Middle frontal gyrus (tissue), 1 donor: ENCODE data around the gene ALDH4A1.

Source experiments
- DNase-seq: peaks from one replicate; pipeline ENCODE4 v3.0.0-alpha.2; 2015; ENCODE audit warnings: low spot score; ENCODE audit errors: extremely low spot score

The ALDH4A1 gene

DNA sequence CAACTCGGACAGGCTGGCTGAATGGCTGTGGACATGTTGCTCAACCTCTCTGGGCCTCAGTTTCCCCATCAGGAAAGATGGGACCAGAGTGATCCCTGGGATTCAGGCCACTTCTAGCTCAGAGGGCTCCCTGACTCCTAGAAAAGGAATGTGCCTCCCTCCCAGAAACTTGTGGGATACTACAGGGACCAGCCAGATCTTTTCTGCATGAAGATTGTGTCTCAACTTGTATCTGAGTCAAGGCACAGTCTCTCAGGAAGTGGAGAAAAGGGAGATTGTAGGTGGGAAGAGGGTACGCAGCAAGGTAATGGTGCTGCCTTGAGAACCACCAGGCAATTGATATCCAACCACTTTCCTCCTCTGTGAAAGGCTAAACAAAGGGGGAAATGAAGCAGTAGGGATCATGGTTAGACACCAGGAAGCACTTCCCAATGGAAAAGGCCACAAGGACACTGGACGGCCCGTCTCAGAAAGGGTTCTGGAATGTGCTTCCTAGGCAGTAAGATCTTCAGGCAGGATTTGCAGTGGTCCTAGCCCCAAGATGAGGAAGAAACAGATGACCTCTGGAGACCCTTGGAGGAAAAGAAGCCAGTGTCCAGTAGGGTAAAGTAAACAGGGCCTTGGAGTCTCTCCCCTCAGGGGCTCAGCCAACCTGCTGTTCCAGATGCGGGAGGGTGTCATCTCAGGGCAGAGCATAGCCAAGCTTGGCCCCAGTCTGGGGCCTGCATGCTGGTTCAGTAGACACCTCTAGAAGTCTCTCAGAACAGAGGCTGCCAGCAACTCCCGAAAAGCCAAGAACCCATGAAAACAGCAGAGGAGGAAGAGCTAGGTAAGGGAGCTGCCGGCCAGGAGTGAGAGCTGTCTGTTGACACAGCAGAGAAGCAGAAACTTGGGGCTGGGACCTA is 37.3 kb upstream of the ALDH4A1 start:
- DNase-seq, result no peak

DNA sequence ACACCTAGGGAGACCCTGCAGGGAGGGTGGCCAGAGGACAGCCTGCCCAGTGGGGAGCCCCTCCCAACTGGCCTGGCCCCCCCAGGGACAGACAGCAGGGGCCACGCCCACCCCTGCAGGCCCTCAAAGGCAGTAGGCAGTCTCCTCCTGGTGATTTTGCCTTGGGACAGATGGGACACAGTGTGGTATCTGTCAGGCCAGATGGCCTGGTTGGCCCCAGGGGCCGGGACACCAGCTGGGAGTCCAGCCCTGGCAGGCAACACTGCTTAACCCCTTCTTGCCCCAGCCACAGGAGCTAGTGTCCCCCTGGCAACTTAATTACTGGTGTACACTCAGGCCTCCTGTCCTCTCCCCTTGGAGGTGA is 36.3 kb upstream of the ALDH4A1 start:
- no peak for DNase-seq

DNA sequence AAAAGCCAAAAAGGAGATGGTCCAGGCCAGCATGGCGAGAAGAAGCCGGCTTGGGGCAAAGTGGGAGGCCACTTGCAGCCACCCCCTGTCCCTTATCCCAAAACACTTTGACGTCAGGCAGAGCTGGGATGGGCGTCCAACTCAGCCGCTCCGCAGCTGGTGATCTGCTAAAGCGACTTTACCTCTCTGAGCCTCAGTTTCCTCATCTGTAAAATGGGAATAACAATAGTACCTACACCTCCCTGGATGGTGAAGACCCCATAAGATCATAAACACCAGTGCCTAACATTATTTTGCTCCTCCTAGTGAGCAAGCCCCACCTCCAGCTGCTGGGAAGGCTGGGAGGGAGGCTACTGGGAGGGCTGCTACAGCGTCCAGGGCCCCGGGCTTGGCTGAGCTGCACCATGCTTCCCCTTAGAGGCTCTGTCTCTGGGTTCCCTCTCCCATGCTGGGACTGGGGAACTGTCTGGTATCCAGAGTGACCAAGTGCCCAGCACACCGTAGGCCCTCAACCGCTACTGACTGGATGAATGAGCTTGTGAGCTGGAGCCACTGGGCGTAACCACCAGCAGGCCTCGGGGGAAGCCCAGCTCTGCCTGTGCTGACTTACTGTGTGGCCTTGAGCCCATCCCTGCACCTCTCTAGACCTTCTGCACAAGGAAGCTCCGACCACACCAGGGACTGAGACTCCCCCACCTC is 35.8 kb upstream of the ALDH4A1 start:
- DNase-seq, result no peak

DNA sequence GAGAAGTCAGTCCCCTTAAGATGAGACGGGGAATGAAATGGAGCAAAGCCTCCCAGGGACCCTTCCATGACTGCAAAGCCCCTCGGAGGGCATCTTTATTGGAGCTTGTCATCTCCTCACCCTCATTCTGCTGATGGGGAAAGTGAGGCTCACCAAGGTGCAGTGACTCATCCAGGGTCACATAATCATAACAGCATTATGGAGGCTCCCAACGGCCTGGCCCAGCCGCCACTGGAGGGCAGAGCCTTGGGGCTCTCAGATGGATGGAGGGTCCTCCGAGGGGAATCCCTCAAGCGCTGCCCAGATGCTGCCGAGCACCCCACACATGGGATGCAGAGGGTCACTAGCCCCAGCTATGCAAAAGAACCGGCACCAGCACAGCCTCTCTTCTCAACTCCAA is 35.2 kb upstream of the ALDH4A1 start:
- no peak for DNase-seq

DNA sequence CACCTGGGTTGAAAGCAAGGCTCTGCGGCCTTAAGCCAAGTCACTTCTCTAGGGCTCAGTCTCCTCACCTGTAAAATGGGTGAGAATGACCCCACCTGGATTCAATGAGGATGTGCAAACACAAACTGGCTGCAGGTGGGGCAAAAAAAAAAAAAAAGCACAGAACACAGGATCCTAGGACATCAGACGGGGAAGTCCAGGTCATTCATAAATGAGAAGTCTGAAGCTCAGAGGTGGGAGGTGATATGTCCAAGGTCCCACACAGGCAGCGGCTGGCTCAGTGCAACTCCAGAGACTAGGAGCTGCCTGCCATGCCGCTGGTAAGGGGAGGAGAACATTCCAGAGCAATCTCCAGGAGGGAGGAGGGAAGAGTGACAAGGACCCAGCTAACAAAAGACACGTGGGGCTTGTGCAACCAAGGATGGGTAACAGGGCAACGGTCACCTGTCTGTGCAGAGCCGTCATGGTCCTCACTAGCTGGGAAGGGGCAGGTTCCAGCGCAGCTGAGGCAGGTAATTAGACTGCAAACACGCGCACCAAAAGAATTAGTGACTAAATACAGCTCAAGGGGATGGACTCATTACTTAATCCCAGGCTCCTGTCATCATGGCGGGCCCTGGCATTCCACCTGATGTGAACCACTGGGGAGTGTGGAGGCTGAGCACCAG is 34.6 kb upstream of the ALDH4A1 start:
- no peak for DNase-seq

DNA sequence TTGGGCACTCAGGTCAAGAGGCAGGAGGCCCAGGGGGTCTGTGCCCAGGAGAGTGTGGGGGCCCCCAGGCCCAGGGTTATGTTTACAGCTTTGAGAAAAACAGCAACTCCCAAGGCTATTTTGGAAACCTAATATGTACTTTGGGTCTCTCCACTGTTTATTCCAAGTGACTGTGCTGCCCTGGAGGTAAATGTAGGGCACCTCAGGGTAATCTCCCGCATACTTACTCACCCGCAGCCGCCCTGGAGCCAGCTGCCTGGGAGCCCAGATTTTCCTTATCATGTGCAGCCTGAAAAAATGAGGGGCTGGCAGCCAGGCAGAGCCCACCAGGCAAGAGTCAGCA is 34.1 kb upstream of the ALDH4A1 start:
- no peak for DNase-seq

DNA sequence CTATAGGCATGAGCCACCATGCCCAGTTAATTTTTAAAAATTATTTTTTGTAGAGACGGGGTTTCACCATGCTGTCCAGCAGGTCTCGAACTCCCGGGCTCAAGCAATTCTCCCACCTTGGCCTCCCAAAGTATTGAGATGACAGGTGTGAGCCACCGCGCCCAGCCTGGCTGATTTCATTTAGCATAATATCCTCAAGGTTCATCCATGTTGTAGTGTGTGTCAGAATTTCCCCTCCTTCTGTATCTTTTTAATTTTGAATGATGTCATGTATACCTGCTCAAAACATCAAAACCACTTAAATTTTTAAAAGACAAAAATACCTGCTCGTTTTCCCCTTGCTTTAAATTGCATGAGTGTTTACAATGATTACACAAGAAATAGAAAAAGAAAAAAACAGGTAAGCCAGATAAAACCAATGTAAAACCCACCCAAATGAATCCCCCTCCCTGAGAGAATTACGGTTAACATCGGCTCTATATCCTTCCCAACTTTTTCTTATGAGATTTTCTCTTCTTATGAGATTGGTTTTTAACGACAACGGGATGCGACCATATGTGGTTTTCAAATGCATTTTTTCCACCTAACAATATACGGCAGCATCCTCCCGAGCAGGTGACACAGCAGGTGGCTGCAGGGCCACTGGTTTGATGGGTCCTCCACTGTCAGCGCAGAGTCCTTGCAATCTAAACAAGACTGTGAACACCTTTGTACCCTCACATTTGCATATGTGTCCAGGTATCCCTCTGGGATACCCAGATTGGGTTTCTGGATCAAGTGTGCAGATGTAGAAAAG is 32.0 kb upstream of the ALDH4A1 start:
- DNase-seq, result no peak

DNA sequence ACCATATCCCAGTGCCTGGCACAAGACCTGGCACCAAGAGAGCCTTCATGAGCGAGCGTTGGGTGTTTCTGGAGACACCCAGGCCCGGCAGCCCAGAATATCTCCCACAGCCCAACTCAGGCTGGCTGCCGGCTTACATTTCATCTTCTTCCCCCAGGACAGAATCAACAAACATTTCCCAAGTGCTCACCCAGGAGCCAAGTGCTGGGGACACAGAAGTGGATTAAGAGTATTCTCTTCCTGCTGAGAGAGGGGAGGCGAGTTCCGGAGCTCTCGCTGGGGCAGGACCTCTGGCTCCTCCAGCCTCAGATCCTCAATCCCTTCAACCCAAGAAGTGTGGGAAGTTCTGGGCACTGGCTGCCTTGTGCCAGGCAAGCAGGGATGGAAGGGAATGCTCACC is 30.5 kb upstream of the ALDH4A1 start:
- no peak for DNase-seq

DNA sequence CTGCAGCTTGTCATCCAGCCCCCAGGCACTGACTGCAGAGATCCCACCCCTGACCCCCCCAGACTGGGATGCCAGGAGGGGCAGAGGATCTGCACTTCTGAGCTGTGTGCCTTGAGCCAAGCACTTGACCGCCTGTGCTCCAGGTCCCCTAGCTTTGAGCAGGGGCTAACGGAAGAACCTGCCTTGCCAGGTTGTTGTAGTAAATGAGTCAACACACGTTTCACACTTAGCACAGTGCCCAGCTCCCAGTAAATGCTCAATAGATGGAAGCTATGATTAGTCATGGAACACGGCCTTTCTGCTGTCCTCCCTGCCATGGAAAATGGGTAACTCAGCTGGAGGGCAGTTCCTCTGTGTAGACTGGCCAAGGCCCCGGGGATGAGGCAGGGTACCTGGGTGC is 30.0 kb upstream of the ALDH4A1 start:
- DNase-seq, result no peak

DNA sequence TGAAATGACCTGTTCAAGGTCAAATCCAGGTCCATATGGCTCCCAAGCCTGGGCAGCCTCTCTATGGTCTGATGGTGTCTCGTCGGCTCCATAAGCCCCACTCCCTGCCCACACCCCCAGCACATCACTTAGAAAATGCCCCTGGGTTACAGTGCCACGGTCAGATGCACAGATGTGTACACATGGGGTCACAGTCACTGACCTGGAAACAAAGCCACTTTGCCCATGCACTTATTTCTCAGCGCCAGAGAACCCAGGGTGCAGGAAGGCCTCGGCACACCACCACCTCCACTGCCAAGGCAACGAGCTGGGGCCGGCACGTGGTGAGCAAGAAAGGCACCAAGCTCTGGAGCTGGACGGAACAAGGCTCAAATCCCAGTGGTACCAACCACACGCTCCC is 29.4 kb upstream of the ALDH4A1 start:
- DNase-seq, result no peak

DNA sequence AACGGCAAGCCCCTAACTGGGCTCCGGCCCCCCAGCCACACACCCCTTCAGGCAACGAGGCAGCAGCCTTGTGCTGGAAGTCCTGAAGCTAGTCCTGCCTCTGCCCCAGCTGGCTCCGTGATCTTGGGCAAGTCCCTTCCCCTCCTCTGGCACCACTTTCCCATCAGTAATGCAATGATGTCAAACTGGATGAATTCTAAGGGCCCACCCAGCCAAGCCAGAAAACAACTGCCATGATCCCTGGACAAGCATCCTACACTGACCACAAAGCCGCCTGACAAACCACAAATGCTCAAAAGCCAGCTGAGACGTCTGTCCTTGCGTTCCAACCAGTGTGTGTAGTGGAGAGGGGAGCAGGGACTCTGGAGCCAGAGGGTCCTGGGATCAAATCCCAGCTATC is 27.3 kb upstream of the ALDH4A1 start:
- no peak for DNase-seq

DNA sequence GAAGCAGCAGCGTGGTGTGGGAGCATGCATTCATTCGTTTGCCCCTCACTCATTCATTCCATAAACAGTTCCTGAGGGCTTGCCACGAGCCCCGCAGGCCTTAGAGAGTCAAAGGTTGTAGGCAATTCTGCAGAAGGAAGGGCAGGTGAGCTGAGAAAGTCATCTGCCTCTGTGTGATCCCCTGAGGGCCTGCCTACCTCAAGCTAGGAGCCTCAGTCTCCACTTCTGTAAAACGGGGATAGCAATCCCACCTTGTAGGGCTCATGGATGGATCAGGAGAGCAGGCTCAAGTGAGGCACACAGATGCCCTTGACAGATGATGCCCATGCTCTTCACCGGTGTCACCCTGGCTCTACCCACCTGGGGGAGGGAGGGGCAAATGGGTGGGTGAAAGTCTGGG is 26.6 kb upstream of the ALDH4A1 start:
- no peak for DNase-seq

DNA sequence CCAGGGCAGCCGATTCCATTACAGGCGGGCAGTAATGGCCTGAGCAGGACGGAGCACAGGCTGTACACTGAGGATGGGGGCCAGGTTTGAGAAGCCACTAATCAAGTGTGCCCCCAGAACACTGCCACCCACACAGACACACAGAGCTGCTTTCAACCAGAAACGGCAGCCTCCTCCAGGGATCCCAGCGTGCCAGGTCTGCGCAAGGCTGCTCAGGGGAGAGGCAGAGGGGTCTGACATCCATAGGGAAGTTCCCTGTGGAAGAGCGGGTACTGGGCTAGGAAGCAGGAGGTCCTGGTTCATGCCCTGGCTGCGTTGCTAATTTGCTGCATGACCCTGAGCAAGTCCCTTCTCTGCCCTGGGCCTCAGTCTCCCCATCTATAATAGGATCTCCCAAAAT is 26.1 kb upstream of the ALDH4A1 start:
- DNase-seq, result no peak

DNA sequence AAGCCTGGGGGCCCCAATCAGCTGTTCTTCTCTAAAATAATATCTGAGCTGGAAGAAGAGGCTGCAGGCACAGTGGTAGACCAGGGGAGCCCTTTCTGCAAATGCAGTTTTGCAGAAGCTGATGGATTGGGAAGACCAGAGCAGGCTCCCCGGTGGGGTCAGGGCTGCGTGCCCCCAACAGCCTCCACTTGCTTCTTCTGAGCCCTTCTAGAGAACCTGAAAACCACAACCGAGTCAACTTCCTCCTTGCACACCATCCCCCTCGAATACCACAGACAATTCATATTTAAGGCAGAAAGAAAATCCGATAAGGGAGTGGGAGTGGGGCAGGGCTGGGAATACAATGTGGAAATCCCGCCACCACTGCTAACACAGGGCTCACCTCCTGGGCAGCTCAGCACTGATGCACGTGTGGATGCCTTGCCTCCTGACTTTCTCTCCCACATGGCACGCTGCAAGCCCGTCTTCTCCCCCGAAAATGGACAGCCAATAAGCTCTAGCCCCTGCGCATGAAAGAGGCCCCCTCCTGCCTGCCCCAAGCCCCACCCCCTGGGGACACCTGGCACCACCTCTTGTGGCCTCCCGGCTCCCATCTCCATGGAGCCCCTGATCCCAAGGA is 25.4 kb upstream of the ALDH4A1 start:
- no peak for DNase-seq

DNA sequence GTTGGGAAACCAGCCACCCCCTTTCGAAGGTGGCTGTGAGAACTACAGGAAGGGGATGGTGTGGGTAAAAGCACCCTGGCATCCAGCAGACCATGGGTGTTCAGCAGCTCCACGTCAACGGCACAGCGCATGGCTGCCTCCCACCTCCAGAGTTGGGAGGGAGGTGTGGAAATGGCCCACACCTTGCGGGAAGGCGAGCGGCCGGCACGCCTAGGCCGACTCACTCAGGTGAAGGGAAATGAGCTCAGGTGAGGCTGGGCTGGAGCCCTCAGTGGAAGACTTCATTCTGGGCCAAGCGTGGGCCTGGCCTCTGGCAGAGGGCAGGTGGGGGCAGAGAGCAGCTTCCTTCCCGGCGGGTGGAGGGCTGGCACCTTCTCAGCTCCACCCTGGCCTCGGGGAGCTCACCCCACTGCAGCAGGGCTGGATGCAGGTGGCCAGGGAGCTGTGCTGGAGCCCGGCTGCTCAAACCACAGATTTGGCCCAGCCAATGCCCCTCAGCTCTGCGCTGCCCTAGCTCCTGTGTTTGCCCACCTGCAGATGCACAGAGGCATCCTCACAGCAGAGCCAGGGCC is 24.8 kb upstream of the ALDH4A1 start:
- no peak for DNase-seq

DNA sequence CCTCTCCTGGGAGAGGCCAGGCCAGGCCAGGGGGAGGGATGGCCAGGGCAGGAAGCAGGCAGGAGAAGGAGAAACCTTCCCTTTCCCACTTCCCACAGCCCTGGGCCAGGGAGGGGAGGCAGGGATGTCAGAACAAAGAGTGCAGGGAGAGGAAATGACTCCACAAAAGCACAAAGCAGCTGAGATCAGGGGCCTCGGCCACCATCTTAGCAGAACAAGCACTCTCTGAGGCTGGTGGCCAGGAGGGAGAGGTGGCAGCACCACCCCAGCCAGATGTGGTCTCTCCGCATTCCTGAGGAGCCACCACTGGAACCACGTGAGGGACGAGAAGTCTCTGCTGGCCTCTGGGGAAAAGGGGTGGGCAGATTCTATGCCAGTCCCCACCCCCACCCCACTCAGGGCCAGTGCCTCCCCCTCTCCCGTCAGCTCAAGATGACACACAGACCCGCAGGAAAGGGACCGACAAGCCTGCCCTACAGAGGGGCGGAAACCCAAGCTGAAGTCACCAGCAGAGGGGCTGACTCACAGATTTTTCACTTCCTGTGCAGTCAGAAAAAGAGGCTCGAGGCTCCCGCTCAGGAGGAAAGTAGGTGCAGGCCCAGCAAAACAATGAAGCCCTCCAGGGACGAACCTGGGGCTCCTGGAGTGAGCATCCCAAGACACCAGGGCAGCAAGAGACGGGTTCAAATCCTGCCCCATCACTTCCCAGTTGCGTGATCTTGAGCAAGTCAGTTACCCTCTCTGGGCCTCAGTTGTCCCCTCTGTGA is 24.1 kb upstream of the ALDH4A1 start:
- DNase-seq, result no peak

DNA sequence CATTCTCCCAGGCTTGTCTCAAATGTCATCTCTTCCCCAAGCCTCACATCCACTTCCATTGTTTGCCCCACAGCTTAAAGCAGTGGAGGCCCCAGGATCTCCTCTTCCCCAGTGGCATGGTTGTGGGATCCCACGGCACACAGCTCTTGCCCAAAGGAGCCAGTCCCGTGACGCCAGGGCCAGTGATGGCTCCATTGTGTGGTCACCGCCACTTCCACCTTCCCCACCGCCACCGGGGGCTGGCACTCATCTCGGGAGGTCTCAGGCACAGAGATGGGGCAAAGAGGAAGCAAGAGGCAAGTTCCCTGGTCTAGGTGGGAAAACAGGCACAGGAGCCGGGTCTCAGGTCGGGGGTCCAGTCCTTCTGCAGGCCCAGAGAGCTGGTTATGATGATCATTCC is 22.9 kb upstream of the ALDH4A1 start:
- DNase-seq, result no peak

DNA sequence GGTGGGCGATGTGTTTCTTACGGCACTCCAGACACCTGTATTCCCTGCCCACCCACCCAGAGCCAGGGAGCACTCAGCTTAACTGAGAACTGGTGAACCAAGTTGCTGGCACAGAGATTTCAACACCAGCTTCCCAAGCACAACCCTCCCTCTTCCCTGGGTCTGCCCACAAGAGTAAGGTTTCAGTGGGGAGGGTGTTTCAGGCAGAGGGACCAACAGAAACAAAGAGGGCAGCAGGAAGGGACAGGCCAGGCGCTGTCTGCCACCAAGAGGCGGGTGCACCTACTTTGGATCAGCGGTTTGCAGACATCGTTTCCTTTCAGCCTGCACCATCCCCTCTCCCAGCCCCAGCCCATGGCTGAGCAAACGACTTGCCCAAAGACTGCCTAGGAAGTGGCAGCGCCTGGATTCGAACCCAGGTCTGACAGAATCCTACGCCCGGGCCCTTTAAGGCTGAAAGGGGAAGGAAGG is 21.9 kb upstream of the ALDH4A1 start:
- no peak for DNase-seq

DNA sequence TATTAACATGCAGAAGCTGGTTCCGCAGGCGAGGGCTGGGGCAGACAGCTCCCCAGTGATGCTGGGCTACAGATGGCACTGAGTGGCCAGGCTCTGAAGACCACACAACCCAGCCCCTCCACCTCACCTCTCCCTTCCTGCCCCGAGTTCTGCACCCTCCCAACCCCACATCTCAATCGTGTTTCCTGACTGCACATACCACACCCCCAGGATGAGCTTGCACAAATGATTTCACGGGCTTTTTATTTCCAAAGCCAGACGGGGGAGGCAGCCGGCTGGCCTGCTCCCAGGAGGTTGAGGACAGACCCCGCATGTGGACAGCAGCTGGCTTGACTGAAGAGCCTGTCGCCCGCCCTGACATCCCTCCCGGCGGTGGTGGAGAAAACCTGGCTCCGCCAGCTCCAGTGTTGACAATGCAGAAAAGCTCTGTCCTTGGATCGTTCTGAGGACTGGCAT is 21.4 kb upstream of the ALDH4A1 start:
- no peak for DNase-seq
